Measurements from ENCODE around the gene CDYL. TPM values are rescaled to one million over a fixed set of nuclear protein-coding genes. Genes with fewer than 3 reads are reported as not detected.

Gene CDYL
- total RNA-seq, 2 donors from 2014 or later = 6.6 to 8.0 TPM

GRCh38 chr6:4940416-4940815, 164.2 kb downstream of the CDYL start:
- H3K9me3 ChIP-seq = no peaks in the 10 kb centered on the region
- no peaks in the 10 kb centered on the region for H3K36me3 ChIP-seq (replicated peaks in 1 of 2; ENCODE audit: insufficient read depth in 1 of 2, low read depth in 2 of 2)
- ATAC-seq (no peak), DNase-seq (no peak)
- TF ChIP-seq POLR2A (IDR thresholded peaks at IDR 0.05) (no peak), CTCF (IDR thresholded peaks at IDR 0.05) (no peak)
- no peak overlapping the region for H3K27ac ChIP-seq
- no peaks in the 10 kb centered on the region for H3K27me3 ChIP-seq
- H3K4me1 ChIP-seq = no peaks in the 10 kb centered on the region
- 74 to 94% methylated on average over 5 of the region's 5 CpGs for WGBS, 2 donors
- intact Hi-C loops (cut with DNase I) = no loop called here
- no peak overlapping the region for H3K4me3 ChIP-seq

- Histone ChIP-seq H3K27ac (no peak overlapping the region), H3K27me3 (no peaks in the 10 kb centered on the region), H3K36me3 (replicated peaks in 1 of 2; ENCODE audit: insufficient read depth in 1 of 2, low read depth in 2 of 2) (no peaks in the 10 kb centered on the region), H3K4me3 (no peak overlapping the region), H3K4me1 (no peaks in the 10 kb centered on the region), H3K9me3 (no peaks in the 10 kb centered on the region)
- WGBS, 2 donors = 58 to 60% methylated on average over 6 of the region's 6 CpGs
- DNase-seq (peak; percentile 18 to 42 (median 24)), ATAC-seq (peak; percentile 65)
- TF ChIP-seq POLR2A (IDR thresholded peaks at IDR 0.05) (no peak), CTCF (IDR thresholded peaks at IDR 0.05) (no peak)
- intact Hi-C loops (cut with DNase I) = no loop called here
Measured at GRCh38 chr6:4941782-4942672, 165.8 kb downstream of the CDYL start.

DNA sequence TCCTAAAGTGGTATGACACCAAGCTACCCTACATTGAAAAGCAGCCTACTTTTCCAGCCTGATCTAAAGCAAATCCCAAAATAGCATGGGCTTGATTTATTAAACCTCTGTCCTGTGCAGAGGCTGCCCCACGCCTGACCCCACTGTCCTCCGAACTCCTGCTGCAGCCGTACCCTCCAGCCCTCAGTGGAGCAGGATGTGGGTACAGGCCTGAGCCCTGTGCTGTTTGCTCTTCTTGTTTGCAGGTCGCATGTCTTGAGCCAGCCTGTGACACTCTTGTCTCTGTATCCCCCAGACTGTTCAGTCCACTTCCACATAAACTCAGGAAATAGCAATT, 166.4 kb downstream of the CDYL start:
- no peak for DNase-seq
- H3K9me3 ChIP-seq = no peaks in the 10 kb centered on the region
- WGBS, 2 donors = 88 to 98% methylated on average over 4 of the region's 4 CpGs
- no peak for ATAC-seq
- H3K27me3 ChIP-seq = no peaks in the 10 kb centered on the region
- H3K27ac ChIP-seq = no peak overlapping the region
- no peak overlapping the region for H3K4me3 ChIP-seq
- intact Hi-C loops (cut with DNase I) = no loop called here
- no peaks in the 10 kb centered on the region for H3K4me1 ChIP-seq
- TF ChIP-seq POLR2A (IDR thresholded peaks at IDR 0.05) = no peak
- TF ChIP-seq CTCF (IDR thresholded peaks at IDR 0.05) = no peak
- no peaks in the 10 kb centered on the region for H3K36me3 ChIP-seq (replicated peaks in 1 of 2; ENCODE audit: insufficient read depth in 1 of 2, low read depth in 2 of 2)

GRCh38 chr6:4943716-4944115, 167.5 kb downstream of the CDYL start:
- no peak overlapping the region for H3K4me3 ChIP-seq
- intact Hi-C loops (cut with DNase I) = no loop called here
- H3K9me3 ChIP-seq = no peaks in the 10 kb centered on the region
- WGBS, 2 donors = 64 to 76% methylated on average over 2 of the region's 2 CpGs
- no peaks in the 10 kb centered on the region for H3K27me3 ChIP-seq
- ATAC-seq (no peak), DNase-seq (no peak)
- H3K27ac ChIP-seq = no peak overlapping the region
- no peaks in the 10 kb centered on the region for H3K4me1 ChIP-seq
- H3K36me3 ChIP-seq (replicated peaks in 1 of 2; ENCODE audit: insufficient read depth in 1 of 2, low read depth in 2 of 2) = no peaks in the 10 kb centered on the region
- no peak for TF ChIP-seq CTCF (IDR thresholded peaks at IDR 0.05)
- no peak for TF ChIP-seq POLR2A (IDR thresholded peaks at IDR 0.05)

- Histone ChIP-seq H3K27me3 (no peaks in the 10 kb centered on the region), H3K9me3 (no peaks in the 10 kb centered on the region), H3K27ac (no peak overlapping the region), H3K36me3 (replicated peaks in 1 of 2; ENCODE audit: insufficient read depth in 1 of 2, low read depth in 2 of 2) (no peaks in the 10 kb centered on the region), H3K4me3 (no peak overlapping the region), H3K4me1 (no peaks in the 10 kb centered on the region)
- DNase-seq (no peak), ATAC-seq (no peak)
- intact Hi-C loops (cut with DNase I) = no loop called here
- TF ChIP-seq CTCF (IDR thresholded peaks at IDR 0.05) (no peak), POLR2A (IDR thresholded peaks at IDR 0.05) (no peak)
- 89 to 91% methylated on average over 8 of the region's 8 CpGs for WGBS, 2 donors
Measured at GRCh38 chr6:4944325-4944724, 168.1 kb downstream of the CDYL start.

Data from body of pancreas (tissue), 4 donors.